ENCODE results near the gene C8G.

The C8G gene

GRCh38 chr9:136962163-136962562, 17.1 kb downstream of the C8G start:
- H3K27ac ChIP-seq, result no peak overlapping the region
- TF ChIP-seq CTCF (conservative IDR thresholded peaks at IDR 0.05), result no peak

GRCh38 chr9:136962701-136963248, 17.7 kb downstream of the C8G start:
- no peak for TF ChIP-seq CTCF (conservative IDR thresholded peaks at IDR 0.05)

GRCh38 chr9:136963341-136963740, 18.3 kb downstream of the C8G start:
- no peak for TF ChIP-seq CTCF (conservative IDR thresholded peaks at IDR 0.05)
- no peak overlapping the region for H3K27ac ChIP-seq

More at GRCh38 chr9:136962701-136963248, 17.7 kb downstream of the C8G start:
- no peak overlapping the region for H3K27ac ChIP-seq

GRCh38 chr9:136963751-136964150, 18.7 kb downstream of the C8G start:
- no peak for TF ChIP-seq CTCF (conservative IDR thresholded peaks at IDR 0.05)

GRCh38 chr9:136964171-136964689, 19.2 kb downstream of the C8G start:
- TF ChIP-seq CTCF (conservative IDR thresholded peaks at IDR 0.05), result no peak
- no peak overlapping the region for H3K27ac ChIP-seq

More at GRCh38 chr9:136963751-136964150, 18.7 kb downstream of the C8G start:
- H3K27ac ChIP-seq, result no peak overlapping the region

- no peak overlapping the region for H3K27ac ChIP-seq
- TF ChIP-seq CTCF (conservative IDR thresholded peaks at IDR 0.05), result no peak
These were observed 19.9 kb downstream of the C8G start for GRCh38 chr9:136964833-136965422.

GRCh38 chr9:136965771-136966484, 20.9 kb downstream of the C8G start:
- H3K27ac ChIP-seq, result no peak overlapping the region
- no peak for TF ChIP-seq CTCF (conservative IDR thresholded peaks at IDR 0.05)

All from VCaP (cell line).